Lung (tissue), 12 donors: ENCODE data around the gene LRTM2. TPM values are rescaled to one million over a fixed set of nuclear protein-coding genes. Genes with fewer than 3 reads are reported as not detected.

Experiments
- ATAC-seq: fragments of 200-7000 bp; cut with Tn5 transposase; one replicate; pipeline ENCODE4 v1.9.1; 2020; ENCODE audit warnings: moderate number of reproducible peaks; ENCODE audit not compliant: insufficient read depth, low FRiP score
- DNase-seq, 3 donors: peaks; one replicate each; pipeline ENCODE4 v3.0.0-alpha.2; 2013 to 2017
- H3K27ac ChIP-seq, 2 donors: one replicate each; pipeline ENCODE4 v1.5.1; 2013; ENCODE audit warnings: mild to moderate bottlenecking in 2 of 2, moderate library complexity in 2 of 2, control low read depth in 1 of 2, inconsistent platforms in 1 of 2, low read depth in 1 of 2, low read length in 1 of 2
- H3K27me3 ChIP-seq, 3 donors: one replicate each; pipeline ENCODE4 v1.5.1; 2013; ENCODE audit warnings: low read length in 2 of 3; ENCODE audit not compliant: control insufficient read depth in 3 of 3, insufficient read depth in 3 of 3
- H3K36me3 ChIP-seq, 4 donors: one replicate each; pipeline ENCODE4 v1.5.1; 2013; ENCODE audit warnings: low read length in 4 of 4, mild to moderate bottlenecking in 1 of 4, moderate library complexity in 1 of 4; ENCODE audit not compliant: control insufficient read depth in 4 of 4, insufficient read depth in 4 of 4
- H3K4me1 ChIP-seq, 5 donors: one replicate each; pipeline ENCODE4 v1.5.1; 2013; ENCODE audit warnings: low read length in 5 of 5, mild to moderate bottlenecking in 2 of 5, moderate library complexity in 1 of 5; ENCODE audit not compliant: control insufficient read depth in 5 of 5, insufficient read depth in 5 of 5
- H3K4me3 ChIP-seq: one replicate; pipeline ENCODE4 v1.5.1; 2013; ENCODE audit warnings: mild to moderate bottlenecking, control low read depth, moderate library complexity
- H3K9ac ChIP-seq, 2 donors: one replicate each; pipeline ENCODE4 v1.5.1; 2013; ENCODE audit warnings: low read length in 2 of 2, control low read depth in 1 of 2; ENCODE audit not compliant: insufficient read depth in 1 of 2
- H3K9me3 ChIP-seq, 4 donors: one replicate each; pipeline ENCODE4 v1.5.1; 2013; ENCODE audit warnings: low read length in 3 of 4, mild to moderate bottlenecking in 1 of 4, moderate library complexity in 1 of 4; ENCODE audit not compliant: control insufficient read depth in 4 of 4, insufficient read depth in 3 of 4
- WGBS, 2 donors: extraction: QIAGEN DNeasy Blood & Tissue Kit; methylation state at CpG; one replicate each; pipeline ENCODE4 v1.1.7; 2013; 5-methylcytosine and 5-hydroxymethylcytosine counted together
- polyA plus RNA-seq, 2 donors: library from polyadenylated mRNA; stranded (reverse); fragments of 200-250 nt; gene quantifications; one replicate each; pipeline ENCODE4 v1.2.1, GENCODE V29; 2013
- total RNA-seq, 2 donors: library from RNA; depleted of rRNA in 1 of 2; stranded (reverse); fragments of >200 nt in 1 of 2; gene quantifications; one replicate each; pipeline ENCODE4 v1.2.1, GENCODE V29; 2014 to 2021
- TF ChIP-seq, protein P1 (sequence below): IDR thresholded peaks from 2 replicates; pipeline ENCODE4 v1.5.1; 2012; ENCODE audit warnings: mild to moderate bottlenecking; ENCODE audit errors: control extremely low read depth, extremely low read depth
- donor health status: control.
- donor health status: control.
- donor health status: Bipolar disorder and iron deficiency.
- donor health status: healthy.
- donor health status: DM: yes; HTN: yes; CAD: no.

Gene LRTM2
- total and polyA plus RNA-seq, 4 donors: 0.01 to 0.06 TPM; not detected in 2

DNA sequence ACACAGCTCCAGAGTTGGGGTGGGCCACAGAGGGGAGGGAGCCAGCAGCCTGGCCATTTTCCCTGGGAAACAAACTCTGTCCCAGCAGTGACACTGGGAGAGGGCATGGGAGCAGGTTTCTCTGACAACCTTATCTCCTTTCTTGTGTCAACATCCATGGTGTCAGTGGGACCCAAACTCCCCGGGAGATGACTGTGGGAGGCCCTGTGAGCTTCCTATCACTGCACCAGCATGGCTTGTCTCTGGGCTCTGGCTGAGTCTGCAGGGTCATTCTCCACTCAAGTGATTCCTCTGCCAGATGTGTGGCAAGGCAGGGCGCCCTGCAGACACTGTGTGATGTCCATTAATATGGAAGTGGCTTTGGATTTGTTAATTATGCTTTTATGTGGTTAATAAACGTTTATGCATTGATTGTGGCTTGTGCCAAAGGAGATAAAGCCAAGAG is 10.1 kb downstream of the LRTM2 start:
- no peak overlapping the region for H3K9ac ChIP-seq
- ATAC-seq: no peak
- no peak overlapping the region for H3K4me3 ChIP-seq
- H3K27me3 ChIP-seq: peaks cover 3 to 16% (median 7%) of the 10 kb centered on the region in 3 donors
- H3K36me3 ChIP-seq: no peaks in the 10 kb centered on the region
- DNase-seq: no peak
- H3K27ac ChIP-seq: no peak overlapping the region
- H3K4me1 ChIP-seq: peaks cover 0 to 11% (median 2%) of the 10 kb centered on the region in 5 donors
- peaks cover 0 to 4% (median 0%) of the 10 kb centered on the region in 4 donors for H3K9me3 ChIP-seq
- TF ChIP-seq, protein P1, sequence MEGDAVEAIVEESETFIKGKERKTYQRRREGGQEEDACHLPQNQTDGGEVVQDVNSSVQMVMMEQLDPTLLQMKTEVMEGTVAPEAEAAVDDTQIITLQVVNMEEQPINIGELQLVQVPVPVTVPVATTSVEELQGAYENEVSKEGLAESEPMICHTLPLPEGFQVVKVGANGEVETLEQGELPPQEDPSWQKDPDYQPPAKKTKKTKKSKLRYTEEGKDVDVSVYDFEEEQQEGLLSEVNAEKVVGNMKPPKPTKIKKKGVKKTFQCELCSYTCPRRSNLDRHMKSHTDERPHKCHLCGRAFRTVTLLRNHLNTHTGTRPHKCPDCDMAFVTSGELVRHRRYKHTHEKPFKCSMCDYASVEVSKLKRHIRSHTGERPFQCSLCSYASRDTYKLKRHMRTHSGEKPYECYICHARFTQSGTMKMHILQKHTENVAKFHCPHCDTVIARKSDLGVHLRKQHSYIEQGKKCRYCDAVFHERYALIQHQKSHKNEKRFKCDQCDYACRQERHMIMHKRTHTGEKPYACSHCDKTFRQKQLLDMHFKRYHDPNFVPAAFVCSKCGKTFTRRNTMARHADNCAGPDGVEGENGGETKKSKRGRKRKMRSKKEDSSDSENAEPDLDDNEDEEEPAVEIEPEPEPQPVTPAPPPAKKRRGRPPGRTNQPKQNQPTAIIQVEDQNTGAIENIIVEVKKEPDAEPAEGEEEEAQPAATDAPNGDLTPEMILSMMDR: no peak
- 26 to 38% methylated on average over 3 of the region's 3 CpGs for WGBS, 2 donors

DNA sequence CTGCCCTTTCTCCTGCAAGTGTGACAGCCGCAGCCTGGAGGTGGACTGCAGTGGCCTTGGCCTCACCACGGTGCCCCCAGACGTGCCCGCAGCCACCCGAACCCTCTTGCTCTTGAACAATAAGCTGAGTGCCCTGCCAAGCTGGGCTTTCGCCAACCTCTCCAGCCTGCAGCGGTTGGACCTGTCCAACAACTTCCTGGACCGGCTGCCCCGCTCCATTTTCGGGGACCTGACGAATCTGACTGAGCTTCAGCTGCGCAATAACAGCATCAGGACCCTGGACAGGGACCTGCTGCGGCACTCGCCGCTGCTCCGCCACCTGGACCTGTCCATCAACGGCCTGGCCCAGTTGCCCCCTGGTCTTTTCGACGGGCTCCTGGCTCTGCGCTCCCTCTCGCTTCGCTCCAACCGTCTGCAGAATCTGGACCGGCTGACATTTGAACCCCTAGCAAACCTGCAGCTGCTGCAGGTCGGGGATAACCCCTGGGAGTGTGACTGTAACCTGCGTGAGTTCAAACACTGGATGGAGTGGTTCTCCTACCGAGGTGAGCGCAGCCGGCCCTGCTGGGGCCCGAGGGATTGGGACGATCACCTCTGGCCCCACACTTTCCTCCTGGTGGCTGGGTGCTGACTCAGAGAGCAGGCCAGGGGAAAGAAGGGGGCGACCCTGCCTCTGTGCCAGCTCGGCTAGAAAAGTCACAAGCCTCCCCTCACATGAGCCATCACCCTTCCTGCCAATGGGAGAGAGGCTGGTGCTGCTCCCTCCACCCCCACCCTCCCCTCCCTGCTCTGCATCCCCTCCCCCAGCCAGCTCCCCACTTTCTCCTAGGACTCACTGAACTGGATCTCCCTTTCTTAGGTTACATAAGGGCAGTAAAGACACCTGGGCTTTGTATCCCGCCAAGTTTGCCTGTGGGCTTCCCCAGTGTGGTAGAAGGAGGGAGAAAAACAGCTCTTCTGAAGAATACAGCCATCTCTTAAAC is 10.9 kb downstream of the LRTM2 start:
- Histone ChIP-seq H3K4me1 (peaks cover 0 to 11% (median 2%) of the 10 kb centered on the region in 5 donors), H3K27me3 (peaks cover 3 to 12% (median 5%) of the 10 kb centered on the region in 3 donors), H3K9me3 (peaks cover 0 to 4% (median 0%) of the 10 kb centered on the region in 4 donors), H3K9ac (no peak overlapping the region), H3K27ac (no peak overlapping the region), H3K36me3 (no peaks in the 10 kb centered on the region), H3K4me3 (no peak overlapping the region)
- DNase-seq (peak; percentile 81 to 92 (median 90)), ATAC-seq (peak; percentile 78)
- TF ChIP-seq, protein P1: no peak
- WGBS, 2 donors: 10 to 13% methylated on average over 32 to 34 of the region's 34 CpGs

GRCh38 chr12:1832801-1833595 is 12.6 kb downstream of the LRTM2 start:
- TF ChIP-seq, protein P1: no peak
- peaks cover under 1 to 12% (median 5%) of the 10 kb centered on the region in 3 donors for H3K27me3 ChIP-seq
- no peak overlapping the region for H3K27ac ChIP-seq
- no peak overlapping the region for H3K9ac ChIP-seq
- WGBS, 2 donors: 73 to 78% methylated on average over 17 of the region's 17 CpGs
- no peak for DNase-seq
- H3K9me3 ChIP-seq: peaks cover 0 to 4% (median 0%) of the 10 kb centered on the region in 4 donors
- ATAC-seq: no peak
- no peaks in the 10 kb centered on the region for H3K36me3 ChIP-seq
- no peak overlapping the region for H3K4me3 ChIP-seq
- peaks cover 0 to 11% (median 2%) of the 10 kb centered on the region in 5 donors for H3K4me1 ChIP-seq
